HG03457 (cell line): ENCODE results near the gene ATM.

Source experiments
- ATAC-seq: cut with Tn5 transposase; IDR thresholded peaks from one replicate; pipeline ENCODE4 v1.9.1; 2021; ENCODE audit warnings: moderate number of reproducible peaks; ENCODE audit not compliant: unreplicated experiment

The ATM gene

GRCh38 chr11:108222574-108223347 is at the start of gene ATM, which contains the start of gene NPAT:
Gene ATM (plus strand): TSS chr11:108223067. CDS start chr11:108227625, 4,558 bp downstream.
Gene NPAT (minus strand): TSS chr11:108222638. CDS start chr11:108222536, 102 bp downstream.
- peak; percentile 70 for ATAC-seq

- no peak for ATAC-seq
Measured at GRCh38 chr11:108177570-108177969, 45.3 kb upstream of the ATM start.

DNA sequence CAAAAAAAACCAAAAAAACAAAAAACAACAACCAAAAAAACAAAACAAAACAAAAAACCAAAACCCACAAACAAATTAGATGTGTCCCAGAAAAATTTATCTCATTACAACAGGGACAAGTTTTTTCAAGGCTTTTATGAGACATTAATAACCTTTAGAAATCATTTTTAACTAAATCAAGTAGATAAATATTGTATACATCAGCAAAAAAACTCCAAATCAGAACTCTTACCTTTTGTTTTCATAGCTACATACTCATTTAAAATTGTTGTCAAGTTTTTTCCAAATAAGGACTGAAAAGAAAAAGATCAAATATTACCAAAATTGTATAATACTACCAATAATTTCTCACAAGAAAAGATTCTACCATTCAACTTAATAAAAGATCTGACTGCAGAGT is 29.1 kb upstream of the ATM start:
- ATAC-seq = no peak

DNA sequence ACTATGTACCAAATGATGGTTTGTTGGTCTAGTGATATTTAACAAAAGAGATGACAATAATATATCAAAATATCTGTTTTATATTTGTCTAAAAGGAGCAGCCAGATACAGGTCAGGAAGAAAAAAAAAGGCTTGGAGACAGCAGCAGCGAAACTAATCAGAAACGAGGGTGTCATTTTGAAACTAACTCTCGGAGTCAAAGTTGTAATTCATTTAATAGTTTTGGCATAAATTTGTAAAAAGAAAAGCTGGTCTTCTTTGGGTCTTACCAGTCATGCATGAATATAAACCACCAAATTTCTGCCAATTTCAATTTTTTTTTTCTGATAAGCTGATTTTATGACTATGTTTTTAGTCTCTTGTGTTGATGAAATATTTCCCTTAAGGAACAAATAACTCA is 26.0 kb upstream of the ATM start:
- ATAC-seq = no peak

- ATAC-seq = no peak
Measured at GRCh38 chr11:108197351-108197750, 25.5 kb upstream of the ATM start.

DNA sequence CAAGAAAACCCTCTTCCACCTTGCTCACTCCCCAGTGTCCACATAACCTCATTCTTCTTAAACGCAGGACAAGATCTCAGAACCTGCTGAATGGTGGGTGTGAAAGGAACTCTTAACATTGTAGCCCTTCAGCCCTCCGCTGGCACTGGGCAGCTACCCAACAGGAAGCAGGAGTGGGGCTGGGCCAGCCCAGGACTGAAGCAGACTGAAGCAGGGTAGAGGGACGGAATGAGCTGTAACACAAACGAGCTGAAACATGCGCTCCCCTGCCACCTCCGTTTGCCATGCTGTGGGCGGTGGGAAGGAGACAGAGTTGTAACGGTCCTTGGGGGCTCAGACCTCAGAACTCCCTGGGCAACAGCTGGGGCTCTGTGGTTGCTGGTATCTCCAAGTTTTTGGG is 24.0 kb upstream of the ATM start:
- ATAC-seq = no peak

DNA sequence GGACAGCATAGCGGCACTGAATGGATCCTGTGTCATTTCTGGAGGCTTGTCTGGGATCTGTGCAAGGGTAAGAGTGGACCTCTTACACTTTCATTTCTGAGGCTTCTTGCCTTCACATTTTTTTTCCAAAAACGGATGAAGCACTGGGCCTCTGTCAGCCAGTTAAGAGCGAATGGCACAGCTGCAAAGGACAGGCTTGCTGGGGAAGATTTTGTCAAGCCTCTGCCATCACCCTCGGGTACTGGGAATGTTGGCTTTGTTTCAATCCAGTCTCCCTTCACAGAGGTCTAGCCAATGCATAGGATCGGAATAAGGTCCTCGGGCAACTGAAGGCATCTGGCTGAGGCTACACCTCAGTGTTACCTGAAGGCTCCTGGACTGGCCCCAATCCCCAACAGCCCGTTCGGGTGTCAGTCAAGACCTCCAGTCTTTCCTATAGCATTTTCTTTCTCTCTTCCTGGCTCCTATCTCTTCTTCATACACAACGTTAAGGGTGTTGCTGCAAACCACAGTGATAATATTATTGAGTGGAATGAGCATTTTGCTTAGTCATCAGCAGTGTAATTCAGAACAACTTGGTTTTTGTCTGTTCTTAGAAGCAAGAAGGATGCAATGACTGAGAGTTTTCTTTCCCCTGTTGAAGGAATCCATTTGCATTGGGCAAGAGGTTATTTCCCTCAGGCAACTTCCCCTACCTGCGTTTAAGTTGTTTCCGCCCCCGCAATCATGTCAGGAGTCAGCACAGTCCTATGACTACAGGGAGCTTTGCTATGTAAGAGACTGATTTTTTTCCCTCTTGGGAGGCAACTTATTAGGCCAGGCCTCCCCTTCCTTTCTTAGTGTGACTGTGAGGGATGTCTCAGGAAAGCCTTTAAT is 23.2 kb upstream of the ATM start:
- peak; percentile 74 for ATAC-seq

DNA sequence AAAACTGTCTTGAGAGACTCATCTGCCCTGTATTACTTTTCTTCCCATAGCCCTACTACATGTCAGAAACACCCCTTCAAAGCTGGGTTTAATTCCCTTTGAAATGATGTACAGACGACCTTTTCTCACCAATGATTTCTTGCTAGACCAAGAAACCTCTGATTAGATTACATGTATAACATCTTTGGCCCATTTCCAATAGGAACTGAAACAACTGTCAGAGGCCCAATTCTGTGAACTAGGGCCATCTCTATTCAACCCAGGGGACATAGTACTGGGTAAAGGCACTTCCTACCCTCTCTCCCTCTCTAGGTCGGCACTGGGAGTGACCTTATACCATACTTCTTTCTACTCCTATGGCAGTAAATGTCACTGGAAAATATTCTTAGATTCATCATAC is 19.8 kb upstream of the ATM start:
- no peak for ATAC-seq

DNA sequence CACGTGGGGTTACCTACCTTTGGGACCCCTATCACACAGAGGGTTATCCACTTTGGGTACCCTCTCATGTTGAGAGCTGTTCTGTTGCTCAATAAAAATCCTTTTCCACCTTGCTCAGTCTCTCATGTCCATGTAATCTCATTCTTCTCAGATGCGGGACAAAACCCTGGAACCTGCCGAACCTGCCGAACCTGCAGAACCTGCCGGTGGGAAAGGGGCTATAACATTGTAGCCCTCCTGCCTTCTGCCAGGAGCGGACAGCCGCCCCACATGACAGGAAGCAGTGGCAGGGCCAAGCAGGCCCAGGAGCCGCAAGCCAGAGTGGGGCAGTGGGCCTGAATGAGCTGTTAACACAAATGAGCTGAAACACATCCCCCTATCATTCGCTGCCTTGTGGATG is 18.5 kb upstream of the ATM start:
- ATAC-seq = no peak

GRCh38 chr11:108204929-108205499 is 17.9 kb upstream of the ATM start:
- ATAC-seq = no peak

- ATAC-seq = no peak
Measured at GRCh38 chr11:108206171-108206570, 16.7 kb upstream of the ATM start.

- ATAC-seq = no peak
Measured at GRCh38 chr11:108206969-108207682, 15.7 kb upstream of the ATM start.

GRCh38 chr11:108207683-108208060 is 15.2 kb upstream of the ATM start:
- ATAC-seq = no peak

DNA sequence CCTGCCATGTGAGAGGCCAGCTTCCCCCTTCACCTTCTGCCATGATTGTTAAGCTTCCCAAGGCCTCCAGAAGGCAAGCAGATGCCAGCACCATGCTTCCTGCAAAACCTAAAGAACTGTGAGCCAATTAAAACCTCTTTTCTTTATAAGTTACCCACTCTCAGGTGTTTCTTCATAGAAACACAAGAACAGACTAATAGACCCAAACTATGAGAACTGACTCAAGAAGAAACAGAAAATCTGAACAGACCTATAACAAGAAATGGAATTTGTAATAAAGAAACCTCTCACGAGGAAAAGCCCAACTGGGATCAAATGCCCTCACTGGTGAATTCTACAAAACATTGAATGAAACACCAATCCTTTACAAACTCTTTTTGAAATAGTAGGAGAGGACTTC is 12.4 kb upstream of the ATM start:
- no peak for ATAC-seq

- ATAC-seq = no peak
Measured at GRCh38 chr11:108213784-108214183, 9.1 kb upstream of the ATM start.

- ATAC-seq = no peak
Measured at GRCh38 chr11:108216988-108217387, 5.9 kb upstream of the ATM start.

DNA sequence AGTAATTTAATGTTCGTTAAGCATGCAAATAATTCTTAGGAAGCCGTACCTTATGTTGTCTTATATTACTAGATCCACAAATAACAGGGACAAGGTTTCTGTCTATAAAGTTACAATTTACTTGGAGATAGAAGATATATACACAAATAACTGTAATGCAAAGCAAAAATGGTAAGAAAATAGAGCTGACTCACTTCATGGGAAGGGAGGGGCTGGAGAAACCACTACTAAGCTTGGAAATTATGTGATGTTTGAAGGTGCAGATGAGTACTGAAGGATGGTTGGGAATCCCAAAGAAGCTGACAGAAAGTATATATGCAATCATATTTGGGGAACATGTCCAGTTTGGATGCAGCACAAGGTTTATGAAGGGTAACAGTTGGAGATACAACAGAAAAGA is 4.4 kb upstream of the ATM start:
- no peak for ATAC-seq

GRCh38 chr11:108218912-108219783 is 3.7 kb upstream of the ATM start:
- no peak for ATAC-seq

- ATAC-seq = no peak
Measured at GRCh38 chr11:108220721-108221336, 2.0 kb upstream of the ATM start.

- ATAC-seq = no peak
Measured at GRCh38 chr11:108221371-108221770, 1.5 kb upstream of the ATM start.
